BE2C (cell line): ENCODE measurements around the gene NSD2.

Experiments used
- DNase-seq: peaks from one replicate; pipeline ENCODE4 v3.0.0-alpha.2; 2020
- H3K27me3 ChIP-seq: fragments of 250-450 bp; sonication (Bioruptor Pico); 2 replicates; pipeline ENCODE4 v1.5.1; 2020; ENCODE audit warnings: mild to moderate bottlenecking
- H3K36me3 ChIP-seq: fragments of 250-450 bp; sonication (Bioruptor Pico); 2 replicates; pipeline ENCODE4 v1.5.1; 2020; ENCODE audit warnings: mild to moderate bottlenecking
- H3K4me1 ChIP-seq: fragments of 250-450 bp; sonication (Bioruptor Pico); 2 replicates; pipeline ENCODE4 v1.5.1; 2020
- H3K4me3 ChIP-seq: 2 replicates; pipeline ENCODE4 v1.5.1; 2011; ENCODE audit warnings: low read depth, low read length
- H3K9me3 ChIP-seq: fragments of 250-450 bp; sonication (Bioruptor Pico); 2 replicates; pipeline ENCODE4 v1.5.1; 2020
- CTCF ChIP-seq: IDR thresholded peaks from 2 replicates; pipeline ENCODE4 v1.5.1; 2012; ENCODE audit warnings: mild to moderate bottlenecking, low read depth, low read length

Gene NSD2

GRCh38 chr4:1974840-1975239 is 103.6 kb downstream of the NSD2 start:
- DNase-seq, result no peak
- Histone ChIP-seq H3K4me1 (no peaks in the 10 kb centered on the region), H3K9me3 (no peaks in the 10 kb centered on the region), H3K4me3 (no peak overlapping the region), H3K36me3 (peaks cover 89% of the 10 kb centered on the region), H3K27me3 (no peaks in the 10 kb centered on the region)
- TF ChIP-seq CTCF, result no peak

- Histone ChIP-seq H3K9me3 (no peaks in the 10 kb centered on the region), H3K4me1 (no peaks in the 10 kb centered on the region), H3K4me3 (no peak overlapping the region), H3K27me3 (no peaks in the 10 kb centered on the region), H3K36me3 (peaks cover 92% of the 10 kb centered on the region)
- no peak for DNase-seq
- no peak for TF ChIP-seq CTCF
Measured at GRCh38 chr4:1975391-1975801, 104.2 kb downstream of the NSD2 start.

- Histone ChIP-seq H3K27me3 (no peaks in the 10 kb centered on the region), H3K9me3 (no peaks in the 10 kb centered on the region), H3K36me3 (peaks cover 92% of the 10 kb centered on the region), H3K4me3 (no peak overlapping the region), H3K4me1 (no peaks in the 10 kb centered on the region)
- DNase-seq, result no peak
- TF ChIP-seq CTCF, result no peak
Measured at GRCh38 chr4:1975880-1976279, 104.7 kb downstream of the NSD2 start.

- Histone ChIP-seq H3K4me1 (no peaks in the 10 kb centered on the region), H3K9me3 (no peaks in the 10 kb centered on the region), H3K4me3 (no peak overlapping the region), H3K36me3 (peaks cover 92% of the 10 kb centered on the region), H3K27me3 (no peaks in the 10 kb centered on the region)
- no peak for DNase-seq
- TF ChIP-seq CTCF, result no peak
Measured at GRCh38 chr4:1976416-1977352, 105.5 kb downstream of the NSD2 start.

GRCh38 chr4:1978226-1978625 is 107.0 kb downstream of the NSD2 start:
- DNase-seq, result no peak
- Histone ChIP-seq H3K36me3 (peaks cover 98% of the 10 kb centered on the region), H3K4me3 (no peak overlapping the region), H3K27me3 (no peaks in the 10 kb centered on the region), H3K4me1 (no peaks in the 10 kb centered on the region), H3K9me3 (no peaks in the 10 kb centered on the region)
- no peak for TF ChIP-seq CTCF
